ENCODE measurements around the gene MAPK7. TPM values are rescaled to one million over a fixed set of nuclear protein-coding genes. Genes with fewer than 3 reads are reported as not detected.

MAPK7 gene
- total RNA-seq, 1 donor = 16.0 TPM

DNA sequence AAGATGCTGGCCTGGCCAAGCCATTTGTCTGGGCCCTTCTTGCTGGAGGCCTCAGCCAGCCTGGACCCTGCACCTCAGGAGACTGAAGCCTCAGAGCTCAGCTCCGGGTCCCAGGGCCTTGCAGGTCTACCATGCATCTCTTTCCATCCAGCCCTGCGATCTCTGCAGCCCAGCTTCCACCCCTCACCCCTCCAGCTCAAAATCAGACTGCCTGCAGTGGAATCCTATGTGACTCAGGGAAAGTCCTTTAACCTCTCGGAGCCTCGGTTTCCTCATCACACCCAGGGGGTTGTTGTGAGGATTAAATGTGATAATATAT lies 12.8 kb upstream of the MAPK7 start:
- Histone ChIP-seq H3K27me3 (ENCODE audit: insufficient read depth, low read length) (no peaks in the 10 kb centered on the region), H3K9me3 (ENCODE audit: low read depth, low read length) (no peaks in the 10 kb centered on the region), H3K4me1 (ENCODE audit: insufficient read depth, low read length) (peaks cover 41% of the 10 kb centered on the region), H3K4me3 (ENCODE audit: low read length) (no peak overlapping the region)

DNA sequence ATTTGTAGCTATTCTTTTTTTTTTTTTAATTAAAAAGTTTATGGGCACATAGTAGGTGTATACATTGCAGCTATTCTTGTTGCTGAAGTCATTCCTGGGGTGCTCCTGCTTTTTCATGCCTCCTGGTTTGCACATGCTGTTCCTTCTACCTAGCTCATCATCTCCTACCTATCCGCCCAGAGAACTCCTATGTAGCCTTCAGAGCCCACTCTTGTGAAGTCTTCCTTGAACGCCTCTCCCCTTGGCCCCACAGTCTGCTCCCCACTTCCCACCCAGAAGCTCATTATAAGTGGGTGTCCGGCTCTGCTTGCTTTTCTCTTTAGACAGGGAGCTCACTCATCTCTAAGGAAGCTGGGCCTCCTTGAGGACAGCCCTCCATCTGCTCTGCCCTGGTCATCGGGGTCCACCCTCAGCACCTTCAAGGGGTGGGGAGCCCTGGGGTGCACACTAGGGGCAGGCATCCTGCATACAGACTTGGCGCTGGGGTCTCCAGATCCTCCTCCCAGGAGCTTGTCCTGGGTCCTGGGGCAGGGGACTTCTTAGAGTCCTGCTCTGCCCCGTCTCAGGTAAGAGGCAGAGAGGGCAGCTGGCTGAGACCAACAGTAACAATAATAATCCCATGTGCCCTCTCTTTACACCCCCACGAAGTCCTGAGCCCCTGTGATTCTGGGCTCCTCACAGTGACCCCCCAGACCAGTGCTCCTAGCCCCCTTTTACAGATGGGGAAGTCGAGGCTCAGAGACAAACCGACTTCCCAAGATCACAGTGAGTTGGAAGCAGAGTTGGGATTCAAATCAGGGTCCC lies 12.3 kb upstream of the MAPK7 start:
- H3K27me3 ChIP-seq (ENCODE audit: insufficient read depth, low read length) = no peaks in the 10 kb centered on the region
- no peak overlapping the region for H3K4me3 ChIP-seq (ENCODE audit: low read length)
- H3K4me1 ChIP-seq (ENCODE audit: insufficient read depth, low read length) = peaks cover 47% of the 10 kb centered on the region
- H3K9me3 ChIP-seq (ENCODE audit: low read depth, low read length) = no peaks in the 10 kb centered on the region

DNA sequence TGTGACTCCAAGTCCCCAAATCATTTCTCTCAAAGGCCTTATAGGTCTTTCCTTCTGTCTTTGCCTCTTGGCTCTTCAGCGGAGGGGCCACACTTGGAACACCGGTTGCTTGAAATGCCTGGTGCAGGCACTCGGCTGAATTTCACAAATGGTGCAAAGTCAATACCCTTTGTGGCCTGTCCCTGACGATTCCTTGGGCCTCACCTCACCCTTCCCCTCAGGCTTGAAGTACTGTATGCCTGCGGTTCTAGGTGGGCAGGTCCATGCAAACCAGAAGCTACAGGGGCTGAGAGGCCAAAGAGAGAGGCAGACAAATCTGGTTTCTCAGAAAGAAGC lies 11.7 kb upstream of the MAPK7 start:
- Histone ChIP-seq H3K4me1 (ENCODE audit: insufficient read depth, low read length) (peaks cover 52% of the 10 kb centered on the region), H3K4me3 (ENCODE audit: low read length) (no peak overlapping the region), H3K9me3 (ENCODE audit: low read depth, low read length) (no peaks in the 10 kb centered on the region)

DNA sequence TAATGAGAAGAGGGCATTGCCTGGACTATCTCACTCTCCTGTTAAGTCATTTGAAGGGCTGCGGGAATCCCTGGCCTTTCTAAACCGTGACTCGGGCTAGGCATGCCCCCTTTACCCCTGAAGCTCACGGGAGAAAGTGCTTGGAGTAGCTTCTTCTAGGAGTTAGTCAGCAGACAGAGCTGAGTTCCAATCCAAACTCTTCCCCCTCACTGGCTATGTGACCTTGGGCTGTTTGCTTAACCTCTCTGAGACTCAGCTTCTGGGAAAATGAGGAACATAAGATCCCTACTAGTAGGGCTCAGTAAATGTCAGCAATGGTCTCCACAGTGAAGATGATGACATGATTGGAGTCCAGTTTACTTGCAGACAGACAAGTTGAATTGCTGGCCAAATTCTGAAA lies 10.1 kb upstream of the MAPK7 start:
- H3K27me3 ChIP-seq (ENCODE audit: insufficient read depth, low read length) = no peaks in the 10 kb centered on the region
- H3K4me1 ChIP-seq (ENCODE audit: insufficient read depth, low read length) = peaks cover 56% of the 10 kb centered on the region
- no peak overlapping the region for H3K4me3 ChIP-seq (ENCODE audit: low read length)

More for the DNA sequence above, 11.7 kb upstream of the MAPK7 start:
- no peaks in the 10 kb centered on the region for H3K27me3 ChIP-seq (ENCODE audit: insufficient read depth, low read length)

DNA sequence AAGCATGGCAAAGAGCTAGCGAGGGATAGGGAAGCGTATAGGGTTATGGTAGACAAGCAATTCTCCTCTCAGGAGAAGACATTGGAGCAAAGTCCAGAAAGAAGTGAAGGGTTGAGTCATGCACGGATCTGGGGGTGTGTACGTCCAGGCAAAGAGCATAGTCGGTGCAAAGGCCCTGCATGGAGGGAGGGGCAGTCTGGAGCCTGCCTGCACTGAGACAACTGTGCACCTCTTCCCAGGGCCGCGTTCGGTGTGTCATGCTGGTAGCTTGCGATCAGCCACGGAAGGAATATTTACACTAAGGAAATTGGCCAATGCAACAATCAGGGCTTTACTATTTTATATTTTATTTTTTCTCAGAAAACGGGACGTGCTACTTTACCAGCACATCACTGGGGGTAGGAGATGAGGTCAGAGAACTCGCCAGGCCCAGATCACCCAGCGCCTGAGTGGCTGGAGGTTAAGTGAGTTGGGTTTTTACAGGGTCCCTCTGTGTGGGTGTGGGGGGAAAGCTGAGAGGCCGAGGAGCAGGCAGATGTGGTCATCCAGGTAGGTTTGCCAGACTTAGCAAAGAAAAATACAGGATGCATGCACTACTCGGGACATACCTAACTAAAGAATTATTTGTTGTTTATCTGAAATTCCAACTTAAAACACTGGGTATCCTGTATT lies 9.1 kb upstream of the MAPK7 start:
- no peak overlapping the region for H3K4me3 ChIP-seq (ENCODE audit: low read length)
- H3K9me3 ChIP-seq (ENCODE audit: low read depth, low read length) = no peaks in the 10 kb centered on the region
- no peaks in the 10 kb centered on the region for H3K27me3 ChIP-seq (ENCODE audit: insufficient read depth, low read length)
- peaks cover 60% of the 10 kb centered on the region for H3K4me1 ChIP-seq (ENCODE audit: insufficient read depth, low read length)

More for the DNA sequence above, 10.1 kb upstream of the MAPK7 start:
- no peaks in the 10 kb centered on the region for H3K9me3 ChIP-seq (ENCODE audit: low read depth, low read length)

DNA sequence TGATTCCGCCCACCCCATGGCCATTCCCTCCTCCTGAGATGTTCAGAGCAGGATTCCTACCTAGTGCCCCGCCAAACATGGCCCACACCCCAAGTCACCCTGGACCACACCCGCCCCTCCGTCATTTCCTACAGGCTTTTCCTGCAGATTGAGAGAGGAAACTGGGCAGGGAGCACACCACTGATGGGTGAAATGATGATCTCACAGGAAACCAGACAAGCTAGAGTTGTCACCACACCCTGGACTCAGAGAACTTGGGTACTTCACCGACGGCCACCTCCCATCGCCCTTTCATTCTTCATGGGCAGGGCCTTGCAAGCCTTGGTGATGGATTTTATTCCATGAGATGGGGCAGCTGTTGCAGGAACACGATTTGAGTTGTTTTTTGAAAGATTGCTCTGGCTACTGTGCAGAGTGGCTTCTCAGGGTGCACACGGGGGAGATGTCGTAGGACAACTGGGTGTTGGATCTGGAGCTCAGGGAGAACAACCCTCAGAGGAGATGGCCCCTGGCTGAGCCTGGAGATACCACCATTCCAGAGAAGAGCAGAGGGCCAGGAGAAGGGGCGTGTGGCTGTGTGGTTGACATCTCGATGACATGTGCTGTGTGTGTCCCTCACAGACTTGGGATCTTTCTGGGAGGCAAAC lies 8.3 kb upstream of the MAPK7 start:
- Histone ChIP-seq H3K4me3 (ENCODE audit: low read length) (no peak overlapping the region), H3K9me3 (ENCODE audit: low read depth, low read length) (no peaks in the 10 kb centered on the region), H3K4me1 (ENCODE audit: insufficient read depth, low read length) (peaks cover 60% of the 10 kb centered on the region), H3K27me3 (ENCODE audit: insufficient read depth, low read length) (no peaks in the 10 kb centered on the region)

DNA sequence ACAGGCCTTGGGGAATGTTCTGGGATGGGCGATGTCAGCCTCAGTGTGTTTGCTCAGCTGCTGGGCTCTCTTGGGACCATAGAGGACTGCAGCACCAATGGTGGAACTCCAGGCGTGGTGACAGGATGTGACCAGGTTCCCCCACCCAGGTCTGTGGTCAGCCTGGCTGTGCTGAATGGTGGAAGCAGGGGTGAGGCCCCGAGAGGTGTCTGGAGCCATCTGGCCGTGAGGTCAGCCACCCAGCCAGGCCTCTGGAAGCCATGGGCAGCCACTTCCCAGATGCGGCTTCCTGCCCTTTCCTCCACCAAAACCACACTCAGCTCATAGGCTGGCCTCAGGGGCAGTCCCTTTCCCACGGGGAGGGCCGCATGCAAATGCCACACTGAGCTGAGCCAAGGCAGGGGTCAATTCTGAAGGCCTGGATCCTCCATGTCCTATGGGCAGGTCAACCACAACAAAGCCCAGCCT lies 7.8 kb upstream of the MAPK7 start:
- H3K9me3 ChIP-seq (ENCODE audit: low read depth, low read length) = no peaks in the 10 kb centered on the region
- H3K4me3 ChIP-seq (ENCODE audit: low read length) = no peak overlapping the region
- H3K27me3 ChIP-seq (ENCODE audit: insufficient read depth, low read length) = no peaks in the 10 kb centered on the region
- H3K4me1 ChIP-seq (ENCODE audit: insufficient read depth, low read length) = peaks cover 60% of the 10 kb centered on the region

DNA sequence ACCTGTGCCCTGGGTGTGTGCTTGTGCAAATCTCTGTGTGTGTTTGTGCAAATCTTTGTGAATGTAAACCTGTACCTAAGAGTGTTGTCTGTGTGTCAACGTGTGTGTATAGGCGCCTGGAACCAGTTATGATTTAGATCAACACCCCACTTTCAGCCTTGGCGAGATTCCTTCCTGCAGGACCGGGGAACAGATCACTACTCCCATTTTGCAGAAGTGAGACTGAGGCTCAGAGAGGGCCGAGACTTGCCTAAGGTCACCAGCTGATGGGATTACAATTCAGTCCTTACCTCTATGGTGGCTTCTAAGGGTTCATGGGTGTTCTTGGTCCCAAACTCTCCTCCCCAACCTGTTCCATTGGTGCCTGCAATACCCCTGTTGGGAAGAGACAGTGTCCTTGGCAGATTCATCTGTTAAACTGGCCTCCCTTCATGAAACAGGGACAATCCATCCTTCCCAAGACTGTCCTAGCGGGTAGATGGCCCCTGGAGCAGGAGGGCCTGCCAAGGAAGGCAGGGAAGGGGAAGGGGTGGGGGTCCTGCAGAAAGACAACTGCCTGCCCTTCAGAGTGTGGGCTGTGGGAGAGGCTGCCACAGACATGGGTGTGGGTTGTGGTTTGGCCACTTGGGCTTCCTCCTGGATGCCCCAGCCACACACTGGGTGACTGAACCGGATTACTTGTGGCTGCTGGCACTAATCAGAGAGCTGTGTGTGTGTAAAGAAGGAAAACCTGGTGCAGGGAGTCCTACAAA lies 6.9 kb upstream of the MAPK7 start:
- H3K4me1 ChIP-seq (ENCODE audit: insufficient read depth, low read length) = peaks cover 64% of the 10 kb centered on the region
- no peaks in the 10 kb centered on the region for H3K27me3 ChIP-seq (ENCODE audit: insufficient read depth, low read length)
- no peaks in the 10 kb centered on the region for H3K9me3 ChIP-seq (ENCODE audit: low read depth, low read length)
- H3K4me3 ChIP-seq (ENCODE audit: low read length) = no peak overlapping the region

DNA sequence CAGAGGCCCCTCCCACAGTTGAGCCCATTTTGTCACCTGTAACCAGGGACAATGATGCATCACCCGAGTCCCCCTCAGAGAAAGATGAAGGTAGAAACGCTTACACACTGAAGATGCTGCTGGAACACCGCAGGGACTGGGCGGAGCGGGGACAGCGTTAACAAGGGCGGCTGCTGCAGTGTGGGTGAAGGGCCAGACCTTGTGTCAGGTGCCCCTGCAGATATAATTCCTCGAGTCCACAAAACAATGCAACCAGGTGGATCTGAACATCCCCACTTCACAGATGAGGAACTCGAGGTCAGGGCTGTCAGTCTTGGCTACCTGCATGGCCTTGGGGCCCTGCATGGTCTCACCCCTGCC lies 6.3 kb upstream of the MAPK7 start:
- peaks cover 69% of the 10 kb centered on the region for H3K4me1 ChIP-seq (ENCODE audit: insufficient read depth, low read length)
- no peaks in the 10 kb centered on the region for H3K27me3 ChIP-seq (ENCODE audit: insufficient read depth, low read length)
- no peak overlapping the region for H3K4me3 ChIP-seq (ENCODE audit: low read length)
- no peaks in the 10 kb centered on the region for H3K9me3 ChIP-seq (ENCODE audit: low read depth, low read length)

DNA sequence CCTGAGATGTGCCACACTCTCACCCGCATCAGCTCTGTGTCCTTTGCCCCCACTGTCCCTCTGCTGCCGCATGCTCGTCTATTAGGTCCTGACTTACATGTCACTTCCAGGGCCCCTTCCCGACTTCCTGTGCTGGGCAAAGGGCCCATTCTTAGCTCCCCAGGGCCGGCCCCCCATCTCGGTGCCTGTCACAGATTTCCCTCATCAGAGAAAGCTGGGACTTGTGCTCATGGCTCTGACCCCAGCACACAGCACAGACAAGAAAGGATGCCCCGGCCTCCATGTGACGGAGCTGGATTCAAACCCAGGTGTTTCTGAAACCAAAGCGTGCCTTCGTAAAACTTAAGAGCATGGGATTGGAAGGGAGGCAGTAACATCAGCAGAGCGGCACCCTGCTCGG lies 5.9 kb upstream of the MAPK7 start:
- Histone ChIP-seq H3K4me1 (ENCODE audit: insufficient read depth, low read length) (peaks cover 70% of the 10 kb centered on the region), H3K4me3 (ENCODE audit: low read length) (no peak overlapping the region)

DNA sequence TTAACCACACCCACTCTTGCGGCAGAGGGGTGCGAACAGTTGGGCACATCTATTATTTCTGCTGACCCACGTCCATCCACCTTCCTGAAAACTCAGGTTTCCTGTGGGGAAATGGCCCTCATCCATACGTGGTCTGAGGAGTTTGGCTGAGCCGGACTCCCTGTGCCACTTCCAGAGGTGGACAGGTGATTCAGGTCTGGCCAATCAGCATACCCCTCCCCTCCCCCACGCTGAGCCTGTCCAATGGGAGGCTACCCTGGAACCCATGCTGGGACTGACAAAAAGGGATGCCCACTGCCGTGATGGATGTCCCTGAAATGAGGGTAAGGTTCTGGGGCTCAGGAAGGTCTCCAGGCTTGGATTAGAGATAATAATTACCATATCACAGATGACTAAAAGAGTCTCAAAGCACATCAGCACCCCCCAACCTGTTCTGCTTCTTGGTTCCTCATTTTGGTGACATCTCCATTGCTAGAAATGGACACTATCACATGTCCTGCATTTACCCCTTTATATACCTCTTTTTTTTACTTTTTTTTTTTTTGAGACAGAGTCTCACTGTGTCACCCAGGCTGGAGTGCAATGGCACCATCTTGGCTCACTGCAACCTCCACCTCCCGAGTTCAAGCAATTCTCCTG lies 5.3 kb upstream of the MAPK7 start:
- peaks cover 68% of the 10 kb centered on the region for H3K4me1 ChIP-seq (ENCODE audit: insufficient read depth, low read length)
- H3K27me3 ChIP-seq (ENCODE audit: insufficient read depth, low read length) = no peaks in the 10 kb centered on the region
- H3K9me3 ChIP-seq (ENCODE audit: low read depth, low read length) = no peaks in the 10 kb centered on the region
- no peak overlapping the region for H3K4me3 ChIP-seq (ENCODE audit: low read length)

More for the DNA sequence above, 5.9 kb upstream of the MAPK7 start:
- Histone ChIP-seq H3K9me3 (ENCODE audit: low read depth, low read length) (no peaks in the 10 kb centered on the region), H3K27me3 (ENCODE audit: insufficient read depth, low read length) (no peaks in the 10 kb centered on the region)

DNA sequence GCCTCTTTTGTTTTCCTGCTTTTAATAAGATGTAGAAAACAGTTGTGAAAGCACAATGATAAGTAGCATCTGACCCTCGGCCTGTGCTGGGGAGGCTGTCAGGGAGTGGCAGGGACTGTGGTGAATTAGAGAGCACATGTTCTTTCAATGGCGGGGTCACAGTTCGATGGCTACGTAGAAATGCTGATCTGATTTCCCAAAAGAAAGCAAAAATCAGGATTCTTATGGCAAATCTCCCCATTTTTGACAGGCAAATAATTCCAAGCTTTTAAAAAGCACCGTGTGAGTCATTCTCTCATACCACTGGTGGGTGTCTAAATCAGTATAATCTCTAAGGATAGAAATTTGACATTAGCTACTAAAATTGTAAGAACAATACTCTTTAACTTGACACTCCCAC lies 4.2 kb upstream of the MAPK7 start:
- no peaks in the 10 kb centered on the region for H3K9me3 ChIP-seq (ENCODE audit: low read depth, low read length)
- no peaks in the 10 kb centered on the region for H3K27me3 ChIP-seq (ENCODE audit: insufficient read depth, low read length)
- H3K4me1 ChIP-seq (ENCODE audit: insufficient read depth, low read length) = peaks cover 64% of the 10 kb centered on the region
- no peak overlapping the region for H3K4me3 ChIP-seq (ENCODE audit: low read length)

DNA sequence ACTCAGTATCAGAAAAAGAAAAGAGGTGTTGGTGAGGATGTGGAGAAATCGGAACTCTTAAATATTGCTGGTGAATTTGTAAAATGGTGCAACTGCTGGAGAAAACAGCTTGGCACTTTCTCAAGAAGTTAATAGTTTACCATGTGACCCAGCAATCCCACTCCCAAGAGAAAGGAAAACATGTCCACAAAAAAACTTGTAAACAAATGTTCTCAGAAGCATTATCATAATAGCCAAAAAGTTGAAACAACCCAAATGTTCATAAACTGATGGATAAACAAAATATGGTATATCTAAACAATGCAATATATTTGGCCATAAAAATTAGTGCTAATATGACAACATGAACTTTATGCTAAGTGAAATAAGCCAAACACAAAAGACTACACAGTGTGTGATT lies 2.6 kb upstream of the MAPK7 start:
- no peaks in the 10 kb centered on the region for H3K9me3 ChIP-seq (ENCODE audit: low read depth, low read length)
- peaks cover 54% of the 10 kb centered on the region for H3K4me1 ChIP-seq (ENCODE audit: insufficient read depth, low read length)
- no peak overlapping the region for H3K4me3 ChIP-seq (ENCODE audit: low read length)
- no peaks in the 10 kb centered on the region for H3K27me3 ChIP-seq (ENCODE audit: insufficient read depth, low read length)

DNA sequence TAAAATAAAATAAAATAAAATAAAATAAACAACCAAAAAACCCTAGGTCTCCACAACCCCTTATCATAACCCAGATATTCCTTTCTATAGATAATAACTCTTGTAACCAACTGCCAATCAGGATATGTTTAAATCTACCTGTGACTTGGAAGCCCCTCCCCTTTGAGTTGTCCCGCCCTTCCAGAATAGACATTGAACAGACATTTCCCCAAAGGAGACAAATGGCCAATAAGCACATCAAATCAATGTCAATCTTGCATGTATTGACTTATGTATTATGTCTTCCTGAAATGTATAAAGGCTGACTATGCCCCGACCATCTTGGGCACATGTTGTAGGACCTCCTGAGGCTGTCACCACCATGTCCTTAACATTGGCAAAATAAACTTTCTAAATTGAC lies 1.5 kb upstream of the MAPK7 start:
- no peaks in the 10 kb centered on the region for H3K9me3 ChIP-seq (ENCODE audit: low read depth, low read length)
- H3K4me1 ChIP-seq (ENCODE audit: insufficient read depth, low read length) = peaks cover 43% of the 10 kb centered on the region
- no peak overlapping the region for H3K4me3 ChIP-seq (ENCODE audit: low read length)
- H3K27me3 ChIP-seq (ENCODE audit: insufficient read depth, low read length) = no peaks in the 10 kb centered on the region
